Uterus (tissue), 4 donors: ENCODE measurements around the gene GMPR2. TPM values are rescaled to one million over a fixed set of nuclear protein-coding genes. Genes with fewer than 3 reads are reported as not detected.

Experiments used
- DNase-seq, 2 donors: peaks; one replicate each; pipeline ENCODE4 v3.0.0-alpha.2; 2019 to 2020
- H3K27ac ChIP-seq, 2 donors: fragments of 200-600 bp; sonication (generic); 1 replicate in 1 of 2; 2 replicates in 1 of 2; pipeline ENCODE4 v1.5.1; 2016 to 2018
- H3K27me3 ChIP-seq, 2 donors: fragments of 200-600 bp; sonication (generic); one replicate each; pipeline ENCODE4 v1.5.1; 2018 to 2019; ENCODE audit warnings: control low read depth in 1 of 2
- H3K36me3 ChIP-seq, 2 donors: fragments of 200-600 bp; sonication (generic); one replicate each; pipeline ENCODE4 v1.5.1; 2019; ENCODE audit warnings: control low read depth in 1 of 2
- H3K4me1 ChIP-seq, 2 donors: fragments of 200-600 bp; sonication (generic); one replicate each; pipeline ENCODE4 v1.5.1; 2018 to 2019; ENCODE audit warnings: control low read depth in 1 of 2
- H3K4me3 ChIP-seq, 2 donors: fragments of 200-600 bp; sonication (generic); 1 replicate in 1 of 2; 2 replicates in 1 of 2; pipeline ENCODE4 v1.5.1; 2018 to 2019; ENCODE audit warnings: mild to moderate bottlenecking in 1 of 2
- H3K9me3 ChIP-seq, 2 donors: fragments of 200-600 bp; sonication (generic); one replicate each; pipeline ENCODE4 v1.5.1; 2019; ENCODE audit warnings: control low read depth in 1 of 2
- CTCF ChIP-seq, 4 experiments: fragments of 200-600 bp in 2 of 4; fragments of 450-650 bp in 2 of 4; sonication (generic) in 2 of 4; IDR thresholded peaks; one replicate each; pipeline ENCODE4 v1.5.1; 2016 to 2019; ENCODE audit warnings: antibody characterized with exemption in 4 of 4, mild to moderate bottlenecking in 2 of 4, moderate library complexity in 1 of 4
- POLR2A ChIP-seq, 2 donors: fragments of 450-650 bp; IDR thresholded peaks; one replicate each; pipeline ENCODE4 v1.6.1; 2016; ENCODE audit warnings: antibody characterized with exemption in 2 of 2, mild to moderate bottlenecking in 1 of 2, moderate library complexity in 1 of 2
- intact Hi-C: fragments of 100-400 bp; cut with DNase I; formaldehyde crosslinking; loops from one replicate; pipeline ENCODE4 v1.15.1; 2023; ENCODE audit warnings: low total_unique reads
- total RNA-seq, 4 donors: library from RNA; depleted of rRNA in 3 of 4; stranded (reverse); fragments of >200 nt in 3 of 4; gene quantifications; one replicate each; pipeline versions ENCODE4 v1.1.0 to v1.2.4, GENCODE V29; 2014 to 2023
- donor health status: DM: yes; HTN: yes; CAD: no.

Gene GMPR2
- total RNA-seq, 4 donors from 2014 or later, result 38.9 to 60.9 (median 48.8) TPM

GRCh38 chr14:24277071-24277470, 44.3 kb downstream of the GMPR2 start:
- H3K27ac ChIP-seq, result no peak overlapping the region
- TF ChIP-seq POLR2A (IDR thresholded peaks at IDR 0.05) (no peak), CTCF (IDR thresholded peaks at IDR 0.05) (no peak)
- H3K9me3 ChIP-seq, result no peaks in the 10 kb centered on the region
- H3K4me3 ChIP-seq, result no peak overlapping the region
- H3K4me1 ChIP-seq, result no peaks in the 10 kb centered on the region
- H3K36me3 ChIP-seq, result no peaks in the 10 kb centered on the region
- intact Hi-C loops, result no loop called here
- no peak for DNase-seq
- H3K27me3 ChIP-seq, result no peaks in the 10 kb centered on the region

DNA sequence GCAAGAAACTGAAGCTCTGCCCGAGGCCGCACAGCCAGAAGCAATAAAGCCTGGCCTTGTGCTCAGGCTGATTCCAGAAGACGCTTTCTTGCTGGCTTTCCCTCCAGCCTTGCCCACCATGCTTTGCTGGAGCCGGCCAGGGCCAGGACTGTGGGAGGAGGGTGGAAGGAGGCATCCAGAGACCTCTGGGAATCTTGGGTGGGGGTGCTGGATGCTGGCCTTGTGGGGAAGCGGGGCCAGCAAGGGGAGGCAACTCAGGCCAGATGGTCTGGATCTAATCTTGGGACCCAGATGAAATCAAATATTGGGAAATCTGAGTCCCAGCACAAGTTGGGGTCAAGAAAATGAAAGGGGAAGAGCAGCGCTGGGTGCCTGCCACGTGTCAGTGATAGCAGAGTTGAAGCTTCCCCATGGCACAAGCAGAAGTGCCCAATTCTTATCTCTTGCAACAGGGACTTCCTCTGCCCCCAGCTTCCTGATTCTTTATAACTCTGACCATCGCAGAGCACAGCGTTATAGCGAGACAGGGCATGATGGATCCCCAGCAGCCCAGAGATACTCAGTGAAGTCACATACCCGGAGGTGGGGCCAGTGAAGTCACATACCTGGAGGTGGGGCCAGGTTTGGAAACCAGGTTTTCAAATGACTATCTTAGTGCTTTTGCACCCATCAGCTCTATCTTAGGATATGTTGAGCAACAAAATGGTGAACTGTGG, 45.0 kb downstream of the GMPR2 start:
- no peaks in the 10 kb centered on the region for H3K36me3 ChIP-seq
- H3K27me3 ChIP-seq, result no peaks in the 10 kb centered on the region
- intact Hi-C loops, result no loop called here
- no peak overlapping the region for H3K27ac ChIP-seq
- no peak overlapping the region for H3K4me3 ChIP-seq
- H3K9me3 ChIP-seq, result no peaks in the 10 kb centered on the region
- no peak for TF ChIP-seq CTCF (IDR thresholded peaks at IDR 0.05)
- no peak for TF ChIP-seq POLR2A (IDR thresholded peaks at IDR 0.05)
- no peak for DNase-seq
- no peaks in the 10 kb centered on the region for H3K4me1 ChIP-seq

- Histone ChIP-seq H3K27me3 (no peaks in the 10 kb centered on the region), H3K36me3 (no peaks in the 10 kb centered on the region), H3K4me1 (no peaks in the 10 kb centered on the region), H3K27ac (no peak overlapping the region), H3K9me3 (no peaks in the 10 kb centered on the region), H3K4me3 (no peak overlapping the region)
- intact Hi-C loops, result no loop called here
- TF ChIP-seq CTCF (IDR thresholded peaks at IDR 0.05), result no peak
- TF ChIP-seq POLR2A (IDR thresholded peaks at IDR 0.05), result no peak
- DNase-seq, result no peak
Measured at GRCh38 chr14:24278424-24278823, 45.7 kb downstream of the GMPR2 start.

DNA sequence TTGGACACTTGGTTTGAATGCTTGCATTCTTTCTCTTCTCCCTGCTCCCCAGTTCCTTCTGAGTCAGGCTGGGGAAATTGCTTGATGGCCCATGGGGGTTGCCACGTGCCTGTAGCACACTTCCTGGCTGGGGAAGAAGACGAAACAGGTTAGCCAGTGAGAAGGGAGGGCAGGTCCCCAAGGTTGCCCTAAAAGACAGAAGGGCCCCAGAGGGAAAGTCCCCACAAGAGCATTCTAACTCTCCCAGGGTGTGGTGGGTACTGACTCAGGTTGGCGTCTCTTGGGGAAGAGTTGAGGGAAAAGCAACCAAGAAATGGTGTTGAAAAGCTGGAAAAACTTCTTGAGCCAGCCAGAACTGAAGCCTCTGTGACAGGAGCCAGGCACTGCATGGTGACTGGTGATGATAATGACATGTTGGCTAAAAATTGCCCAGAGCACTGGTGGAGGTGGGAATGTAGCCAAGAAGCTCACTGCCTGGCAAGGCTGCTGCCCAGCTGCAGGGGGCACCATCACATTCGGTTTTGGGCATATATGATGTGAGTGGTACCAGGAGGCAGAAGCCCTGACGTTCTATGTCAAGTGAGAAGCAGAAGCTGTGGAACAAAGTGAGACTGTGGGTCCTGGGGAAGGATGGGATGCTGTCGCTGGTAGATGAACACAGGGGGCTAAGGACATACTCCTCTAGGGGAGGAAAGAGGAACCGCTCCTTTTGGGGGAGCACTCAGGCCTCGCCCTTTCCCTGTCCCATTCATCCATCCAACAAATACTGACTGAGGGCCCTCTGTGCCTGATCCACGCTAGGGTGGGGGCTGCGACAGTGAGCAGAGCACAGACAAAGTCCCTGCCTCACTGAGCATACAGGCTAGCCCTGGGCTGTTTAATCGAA, 46.8 kb downstream of the GMPR2 start:
- no peak for TF ChIP-seq CTCF (IDR thresholded peaks at IDR 0.05)
- no peak for TF ChIP-seq POLR2A (IDR thresholded peaks at IDR 0.05)
- intact Hi-C loops, result no loop called here
- H3K27ac ChIP-seq, result no peak overlapping the region

More for the DNA sequence above, 46.8 kb downstream of the GMPR2 start:
- H3K27me3 ChIP-seq, result no peaks in the 10 kb centered on the region
- H3K4me1 ChIP-seq, result no peaks in the 10 kb centered on the region
- DNase-seq, result no peak
- no peaks in the 10 kb centered on the region for H3K36me3 ChIP-seq
- H3K4me3 ChIP-seq, result no peak overlapping the region
- no peaks in the 10 kb centered on the region for H3K9me3 ChIP-seq
